Fibroblast of pulmonary artery (primary cell): ENCODE data around the gene ZDBF2.
"Not testable (repeated sequence)": the region's sequence is repeated elsewhere in the genome, so short reads cannot be mapped to it uniquely, and the experiment has no call there.

Source experiments
- DNase-seq: peaks from one replicate; pipeline ENCODE4 v3.0.0-alpha.2; 2010; ENCODE audit warnings: low read depth
- H3K4me3 ChIP-seq: replicated peaks from 2 replicates; pipeline ENCODE4 v1.5.1; 2011; ENCODE audit warnings: low read depth, mild to moderate bottlenecking, control low read depth, low read length, moderate library complexity
- TF ChIP-seq, protein P1 (sequence below): IDR thresholded peaks from 2 replicates; pipeline ENCODE4 v1.5.1; 2011; ENCODE audit warnings: mild to moderate bottlenecking, control low read depth, low read length, inconsistent platforms; ENCODE audit errors: missing control alignments

The ZDBF2 gene

GRCh38 chr2:206274434-206275311, at the start of gene ZDBF2:
Gene ZDBF2 (plus strand): TSS chr2:206274663. CDS start chr2:206281850, 7,187 bp downstream.
- TF ChIP-seq, protein P1, sequence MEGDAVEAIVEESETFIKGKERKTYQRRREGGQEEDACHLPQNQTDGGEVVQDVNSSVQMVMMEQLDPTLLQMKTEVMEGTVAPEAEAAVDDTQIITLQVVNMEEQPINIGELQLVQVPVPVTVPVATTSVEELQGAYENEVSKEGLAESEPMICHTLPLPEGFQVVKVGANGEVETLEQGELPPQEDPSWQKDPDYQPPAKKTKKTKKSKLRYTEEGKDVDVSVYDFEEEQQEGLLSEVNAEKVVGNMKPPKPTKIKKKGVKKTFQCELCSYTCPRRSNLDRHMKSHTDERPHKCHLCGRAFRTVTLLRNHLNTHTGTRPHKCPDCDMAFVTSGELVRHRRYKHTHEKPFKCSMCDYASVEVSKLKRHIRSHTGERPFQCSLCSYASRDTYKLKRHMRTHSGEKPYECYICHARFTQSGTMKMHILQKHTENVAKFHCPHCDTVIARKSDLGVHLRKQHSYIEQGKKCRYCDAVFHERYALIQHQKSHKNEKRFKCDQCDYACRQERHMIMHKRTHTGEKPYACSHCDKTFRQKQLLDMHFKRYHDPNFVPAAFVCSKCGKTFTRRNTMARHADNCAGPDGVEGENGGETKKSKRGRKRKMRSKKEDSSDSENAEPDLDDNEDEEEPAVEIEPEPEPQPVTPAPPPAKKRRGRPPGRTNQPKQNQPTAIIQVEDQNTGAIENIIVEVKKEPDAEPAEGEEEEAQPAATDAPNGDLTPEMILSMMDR, result no peak
- DNase-seq, result peak; percentile 85

GRCh38 chr2:206225435-206226232, 48.8 kb upstream of the ZDBF2 start:
- DNase-seq, result no peak
- no peak overlapping the region for H3K4me3 ChIP-seq

More at GRCh38 chr2:206274434-206275311, at the start of gene ZDBF2:
- H3K4me3 ChIP-seq, result peak within 1 kb of the TSS; percentile 72

GRCh38 chr2:206228636-206229035, 45.8 kb upstream of the ZDBF2 start:
- not testable (repeated sequence) for H3K4me3 ChIP-seq, DNase-seq

More at GRCh38 chr2:206225435-206226232, 48.8 kb upstream of the ZDBF2 start:
- TF ChIP-seq, protein P1, result no peak

DNA sequence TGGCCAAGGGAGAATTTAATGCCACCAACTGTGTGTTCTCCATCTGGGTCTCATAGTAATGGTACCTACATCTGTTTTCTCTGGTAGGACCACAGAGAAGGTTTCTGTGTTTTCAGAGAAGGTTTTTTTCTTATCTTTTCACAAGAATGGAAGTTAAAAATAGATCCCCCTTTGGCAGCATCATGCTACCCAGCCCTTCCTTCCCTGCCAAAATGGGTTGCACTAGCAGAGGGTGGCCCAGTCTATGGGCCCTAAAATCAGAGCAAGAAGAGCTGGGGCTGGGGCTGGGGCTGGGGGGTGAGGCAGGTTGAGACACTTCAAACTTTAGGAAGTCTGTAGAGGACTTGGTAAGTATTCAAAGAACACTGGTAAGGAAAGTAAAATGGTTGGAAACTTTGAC, 44.8 kb upstream of the ZDBF2 start:
- no peak for DNase-seq
- TF ChIP-seq, protein P1, result no peak
- H3K4me3 ChIP-seq, result no peak overlapping the region

DNA sequence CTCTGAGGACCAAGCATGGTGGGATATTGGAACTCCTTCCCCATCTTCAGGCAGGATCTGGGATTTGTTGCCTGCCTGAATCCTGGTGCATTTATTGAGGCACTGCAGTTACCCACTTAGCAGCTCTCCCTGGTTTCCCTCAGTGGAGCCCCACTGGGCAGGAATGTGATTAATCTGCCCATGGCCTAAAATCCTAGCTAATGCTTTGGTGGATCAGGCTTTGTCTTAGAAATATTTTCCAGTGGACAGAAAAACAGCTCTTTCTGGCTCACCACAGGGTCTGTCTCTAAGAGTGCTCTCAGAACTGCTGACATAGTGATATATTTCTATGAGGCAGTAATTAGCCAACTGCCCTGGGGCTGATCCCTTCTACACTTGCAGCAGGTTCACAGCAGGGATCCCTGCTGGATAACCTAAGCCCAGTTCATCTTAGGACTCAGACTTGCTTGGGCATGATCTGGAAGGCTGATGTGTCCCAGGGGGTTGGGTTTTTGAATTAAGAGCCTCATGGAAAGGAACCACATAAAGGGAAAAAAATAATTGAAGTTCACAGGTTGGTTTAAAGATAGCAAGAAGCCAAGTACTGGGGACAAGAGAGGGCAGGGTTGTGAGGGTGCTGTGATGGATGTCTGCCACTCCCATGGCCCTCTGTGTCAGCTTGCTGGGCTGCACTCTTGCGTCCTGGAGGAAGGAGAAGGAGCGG, 44.3 kb upstream of the ZDBF2 start:
- no peak overlapping the region for H3K4me3 ChIP-seq
- TF ChIP-seq, protein P1, result no peak
- no peak for DNase-seq

DNA sequence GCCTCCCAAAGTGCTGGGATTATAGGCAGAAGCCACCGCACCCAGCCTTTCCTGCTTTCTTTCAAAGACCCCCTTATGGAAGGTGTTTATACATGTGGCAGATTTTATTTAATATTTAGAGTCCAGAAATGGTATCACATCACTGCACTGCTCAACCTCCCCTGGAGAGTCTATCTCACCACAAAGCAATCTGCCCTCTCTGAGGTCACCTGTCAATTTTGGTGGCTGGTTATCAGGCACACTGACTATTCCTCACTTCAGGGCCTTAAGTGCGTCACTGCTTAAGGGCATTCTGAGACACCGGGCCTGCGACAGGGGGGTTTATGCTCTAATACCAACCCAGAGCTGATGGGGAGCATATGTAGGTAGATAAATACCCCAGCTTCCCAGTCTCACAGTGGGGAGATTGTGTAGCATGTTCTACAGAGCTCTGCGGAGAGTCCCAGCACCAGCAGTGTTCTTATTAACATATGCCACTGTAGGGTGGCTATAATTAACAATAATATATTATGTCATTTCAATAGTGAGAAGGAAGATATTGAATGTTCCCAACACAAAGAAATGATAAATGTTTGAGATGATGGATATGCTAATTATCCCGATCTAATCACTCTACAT, 42.7 kb upstream of the ZDBF2 start:
- no peak overlapping the region for H3K4me3 ChIP-seq
- no peak for DNase-seq
- TF ChIP-seq, protein P1, result no peak
